ENCODE results near the gene RTP5.

The RTP5 gene

DNA sequence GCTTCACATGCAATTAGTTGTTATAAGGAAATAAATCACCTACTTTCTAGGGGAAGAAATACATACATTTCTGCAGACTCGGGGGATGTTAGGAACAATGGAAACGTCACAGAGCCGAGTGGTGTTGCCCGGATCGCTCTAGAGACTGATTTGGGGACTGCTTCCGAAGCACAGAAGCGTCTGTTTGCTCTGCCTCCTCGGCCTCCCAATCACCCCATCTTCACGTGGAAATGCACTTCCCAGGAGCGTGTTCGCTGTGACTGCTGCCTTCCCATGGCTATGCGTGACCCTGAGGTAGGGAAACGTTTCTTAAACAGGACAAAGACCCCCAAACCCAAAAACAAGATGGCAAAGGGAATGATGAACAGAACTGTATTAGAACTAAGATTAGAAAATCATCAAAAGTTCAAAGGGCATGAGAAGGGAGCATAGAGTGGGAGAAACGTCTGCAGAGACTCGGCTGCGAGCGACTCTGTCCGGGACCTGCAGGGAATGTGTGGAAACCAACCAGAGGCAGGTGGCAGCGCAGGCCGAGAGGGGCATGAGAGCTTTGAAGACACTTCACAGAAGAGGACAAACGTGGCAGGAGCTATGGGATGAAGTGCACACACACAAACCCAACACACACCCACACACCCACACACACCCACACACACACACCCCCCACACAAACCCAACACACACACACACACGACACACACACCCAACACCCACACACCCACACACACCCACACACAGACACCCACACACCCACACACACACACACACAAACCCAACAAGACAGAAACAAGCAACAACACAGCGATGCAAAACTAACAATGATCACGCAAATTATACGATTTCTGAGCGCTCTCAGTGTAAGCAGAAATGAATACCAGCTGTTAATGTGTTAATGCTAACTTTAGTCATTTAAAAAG, 41.3 kb downstream of the RTP5 start:
- TF ChIP-seq EZH2phosphoT487 (IDR thresholded peaks at IDR 0.05; ENCODE audit: borderline replicate concordance, low read length) (no peak), CTCF (IDR thresholded peaks at IDR 0.05; ENCODE audit: low read depth, low read length, poor library complexity, severe bottlenecking) (no peak)
- Histone ChIP-seq H3K4me2 (ENCODE audit: low read length) (no peak overlapping the region), H3K4me3 (ENCODE audit: low read length) (no peak overlapping the region), H3K4me1 (ENCODE audit: control insufficient read depth, low read length) (no peaks in the 10 kb centered on the region), H3K9me2 (replicated peaks; ENCODE audit: control insufficient read depth, low read length) (no peaks in the 10 kb centered on the region), H3K79me2 (ENCODE audit: control insufficient read depth, low read length) (no peaks in the 10 kb centered on the region), H3K36me3 (ENCODE audit: control insufficient read depth, low read length) (no peaks in the 10 kb centered on the region), H3F3A (ENCODE audit: control insufficient read depth, insufficient read depth) (no peaks in the 10 kb centered on the region), H4K20me1 (ENCODE audit: control insufficient read depth, insufficient read depth, low read depth, low read length) (no peaks in the 10 kb centered on the region), H3K27ac (ENCODE audit: low read depth, low read length) (no peak overlapping the region), H3K27me3 (ENCODE audit: control insufficient read depth, low read length) (peaks cover 2% of the 10 kb centered on the region; the same call in 1 of the 2 replicates), H3K9me3 (ENCODE audit: control insufficient read depth, insufficient read depth, low read length) (no peaks in the 10 kb centered on the region)

GRCh38 chr2:241911551-241911950, 42.0 kb downstream of the RTP5 start:
- H3K4me2 ChIP-seq (ENCODE audit: low read length) = no peak overlapping the region
- no peaks in the 10 kb centered on the region for H3K4me1 ChIP-seq (ENCODE audit: control insufficient read depth, low read length)
- no peak overlapping the region for H3K4me3 ChIP-seq (ENCODE audit: low read length)
- H3K27ac ChIP-seq (ENCODE audit: low read depth, low read length) = no peak overlapping the region
- TF ChIP-seq CTCF (IDR thresholded peaks at IDR 0.05; ENCODE audit: low read depth, low read length, poor library complexity, severe bottlenecking) (no peak), EZH2phosphoT487 (IDR thresholded peaks at IDR 0.05; ENCODE audit: borderline replicate concordance, low read length) (no peak)
- H3K36me3 ChIP-seq (ENCODE audit: control insufficient read depth, low read length) = no peaks in the 10 kb centered on the region
- no peaks in the 10 kb centered on the region for H4K20me1 ChIP-seq (ENCODE audit: control insufficient read depth, insufficient read depth, low read depth, low read length)
- H3F3A ChIP-seq (ENCODE audit: control insufficient read depth, insufficient read depth) = no peaks in the 10 kb centered on the region
- H3K9me2 ChIP-seq (replicated peaks; ENCODE audit: control insufficient read depth, low read length) = no peaks in the 10 kb centered on the region
- H3K79me2 ChIP-seq (ENCODE audit: control insufficient read depth, low read length) = no peaks in the 10 kb centered on the region
- H3K27me3 ChIP-seq (ENCODE audit: control insufficient read depth, low read length) = peaks cover 4% of the 10 kb centered on the region; the same call in 1 of the 2 replicates
- H3K9me3 ChIP-seq (ENCODE audit: control insufficient read depth, insufficient read depth, low read length) = no peaks in the 10 kb centered on the region

DNA sequence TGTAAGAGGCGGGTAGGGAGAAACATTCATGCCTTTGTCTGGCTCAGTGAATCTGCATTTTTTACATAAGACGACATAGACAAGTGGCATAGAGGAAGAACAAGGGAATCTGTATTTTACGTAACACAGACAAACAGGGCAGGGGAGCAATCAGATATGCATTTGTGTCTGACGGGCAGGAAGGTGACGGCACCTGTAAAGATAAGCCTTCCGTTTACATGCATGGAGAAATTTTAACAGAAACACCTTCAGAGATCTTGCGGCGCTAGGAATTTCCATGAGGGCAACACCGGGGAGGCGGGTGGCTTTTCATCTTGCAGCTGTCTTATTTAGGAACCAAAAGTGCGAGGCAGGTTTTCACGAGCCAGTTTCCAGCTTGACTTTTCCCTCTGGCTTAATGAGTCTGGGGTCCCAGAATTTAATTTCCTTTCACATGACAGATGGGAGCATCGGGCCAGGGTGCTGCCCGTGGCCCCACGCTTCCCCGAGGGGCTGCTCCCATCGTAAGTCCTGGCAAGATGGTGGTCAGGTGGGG, 42.6 kb downstream of the RTP5 start:
- no peaks in the 10 kb centered on the region for H3K4me1 ChIP-seq (ENCODE audit: control insufficient read depth, low read length)
- no peaks in the 10 kb centered on the region for H3K9me3 ChIP-seq (ENCODE audit: control insufficient read depth, insufficient read depth, low read length)
- no peaks in the 10 kb centered on the region for H4K20me1 ChIP-seq (ENCODE audit: control insufficient read depth, insufficient read depth, low read depth, low read length)
- no peaks in the 10 kb centered on the region for H3K36me3 ChIP-seq (ENCODE audit: control insufficient read depth, low read length)
- no peak for TF ChIP-seq CTCF (IDR thresholded peaks at IDR 0.05; ENCODE audit: low read depth, low read length, poor library complexity, severe bottlenecking)
- no peak for TF ChIP-seq EZH2phosphoT487 (IDR thresholded peaks at IDR 0.05; ENCODE audit: borderline replicate concordance, low read length)
- no peaks in the 10 kb centered on the region for H3F3A ChIP-seq (ENCODE audit: control insufficient read depth, insufficient read depth)
- no peaks in the 10 kb centered on the region for H3K9me2 ChIP-seq (replicated peaks; ENCODE audit: control insufficient read depth, low read length)
- no peaks in the 10 kb centered on the region for H3K79me2 ChIP-seq (ENCODE audit: control insufficient read depth, low read length)
- no peak overlapping the region for H3K27ac ChIP-seq (ENCODE audit: low read depth, low read length)
- no peak overlapping the region for H3K4me2 ChIP-seq (ENCODE audit: low read length)
- H3K27me3 ChIP-seq (ENCODE audit: control insufficient read depth, low read length) = peaks cover 4% of the 10 kb centered on the region; the same call in 1 of the 2 replicates
- no peak overlapping the region for H3K4me3 ChIP-seq (ENCODE audit: low read length)
